ENCODE results near the gene GALNT2.

Gene GALNT2

GRCh38 chr1:230326971-230327891, 260.2 kb downstream of the GALNT2 start:
- no peak overlapping the region for H3K9ac ChIP-seq (ENCODE audit: low read depth, low read length)
- peaks cover 9% of the 10 kb centered on the region for H3K27me3 ChIP-seq (ENCODE audit: insufficient read depth, low read length, poor library complexity)
- no peak overlapping the region for H2AFZ ChIP-seq (ENCODE audit: low read depth, low read length)
- no peak for TF ChIP-seq CTCF (IDR thresholded peaks at IDR 0.05; ENCODE audit: borderline replicate concordance, extremely low read depth, low read length, poor library complexity, severe bottlenecking)
- no peak for TF ChIP-seq EZH2 (IDR thresholded peaks at IDR 0.05; ENCODE audit: borderline replicate concordance, low read depth, low read length, severe bottlenecking)
- no peaks in the 10 kb centered on the region for H3K9me3 ChIP-seq (ENCODE audit: insufficient read depth, low read length, severe bottlenecking)
- H3K79me2 ChIP-seq (ENCODE audit: insufficient read depth, low read length): no peaks in the 10 kb centered on the region
- no peaks in the 10 kb centered on the region for H3K36me3 ChIP-seq (ENCODE audit: insufficient read depth, low read length)
- no peak for ATAC-seq (ENCODE audit: insufficient read depth, low read depth)
- no peak overlapping the region for H3K4me2 ChIP-seq (ENCODE audit: insufficient read depth, low read length)
- H4K20me1 ChIP-seq (ENCODE audit: insufficient read depth, low read length): no peaks in the 10 kb centered on the region
- no peak overlapping the region for H3K27ac ChIP-seq (ENCODE audit: low read length)
- H3K4me1 ChIP-seq (ENCODE audit: insufficient read depth, low read length): no peaks in the 10 kb centered on the region
- H3K4me3 ChIP-seq (ENCODE audit: low read depth in 1 of 2, low read length in 2 of 2): no peak overlapping the region
- DNase-seq: no peak

- Histone ChIP-seq H3K4me3 (ENCODE audit: low read depth in 1 of 2, low read length in 2 of 2) (no peak overlapping the region), H3K9ac (ENCODE audit: low read depth, low read length) (no peak overlapping the region), H3K79me2 (ENCODE audit: insufficient read depth, low read length) (no peaks in the 10 kb centered on the region), H4K20me1 (ENCODE audit: insufficient read depth, low read length) (no peaks in the 10 kb centered on the region), H3K9me3 (ENCODE audit: insufficient read depth, low read length, severe bottlenecking) (no peaks in the 10 kb centered on the region), H3K27ac (ENCODE audit: low read length) (no peak overlapping the region), H3K27me3 (ENCODE audit: insufficient read depth, low read length, poor library complexity) (peaks cover 9% of the 10 kb centered on the region), H3K4me2 (ENCODE audit: insufficient read depth, low read length) (no peak overlapping the region), H3K36me3 (ENCODE audit: insufficient read depth, low read length) (no peaks in the 10 kb centered on the region), H3K4me1 (ENCODE audit: insufficient read depth, low read length) (no peaks in the 10 kb centered on the region), H2AFZ (ENCODE audit: low read depth, low read length) (no peak overlapping the region)
- no peak for TF ChIP-seq EZH2 (IDR thresholded peaks at IDR 0.05; ENCODE audit: borderline replicate concordance, low read depth, low read length, severe bottlenecking)
- TF ChIP-seq CTCF (IDR thresholded peaks at IDR 0.05; ENCODE audit: borderline replicate concordance, extremely low read depth, low read length, poor library complexity, severe bottlenecking): no peak
- DNase-seq (no peak), ATAC-seq (ENCODE audit: insufficient read depth, low read depth) (no peak)
Measured at GRCh38 chr1:230327892-230328284, 260.9 kb downstream of the GALNT2 start.

- Histone ChIP-seq H2AFZ (ENCODE audit: low read depth, low read length) (no peak overlapping the region), H3K9ac (ENCODE audit: low read depth, low read length) (no peak overlapping the region), H3K4me2 (ENCODE audit: insufficient read depth, low read length) (no peak overlapping the region), H3K36me3 (ENCODE audit: insufficient read depth, low read length) (no peaks in the 10 kb centered on the region), H3K9me3 (ENCODE audit: insufficient read depth, low read length, severe bottlenecking) (no peaks in the 10 kb centered on the region), H3K27ac (ENCODE audit: low read length) (no peak overlapping the region), H3K27me3 (ENCODE audit: insufficient read depth, low read length, poor library complexity) (peaks cover 9% of the 10 kb centered on the region), H4K20me1 (ENCODE audit: insufficient read depth, low read length) (no peaks in the 10 kb centered on the region), H3K79me2 (ENCODE audit: insufficient read depth, low read length) (no peaks in the 10 kb centered on the region), H3K4me1 (ENCODE audit: insufficient read depth, low read length) (no peaks in the 10 kb centered on the region), H3K4me3 (ENCODE audit: low read depth in 1 of 2, low read length in 2 of 2) (no peak overlapping the region)
- ATAC-seq (ENCODE audit: insufficient read depth, low read depth) (no peak), DNase-seq (no peak)
- no peak for TF ChIP-seq CTCF (IDR thresholded peaks at IDR 0.05; ENCODE audit: borderline replicate concordance, extremely low read depth, low read length, poor library complexity, severe bottlenecking)
- TF ChIP-seq EZH2 (IDR thresholded peaks at IDR 0.05; ENCODE audit: borderline replicate concordance, low read depth, low read length, severe bottlenecking): no peak
Measured at GRCh38 chr1:230328342-230329015, 261.4 kb downstream of the GALNT2 start.

Data from DND-41 (cell line).